ENCODE data around the gene PIK3IP1.

GRCh38 chr22:31284281-31285155 is 7.8 kb downstream of the PIK3IP1 start:
- TF ChIP-seq CTCF (IDR thresholded peaks at IDR 0.05): no peak
- TF ChIP-seq POLR2A (IDR thresholded peaks at IDR 0.05): no peak
- TF ChIP-seq POLR2AphosphoS5 (IDR thresholded peaks at IDR 0.05; ENCODE audit: insufficient read depth in 1 of 2, low read depth in 1 of 2): no peak
